K562 (cell line): ENCODE data around the gene TIMM23. TPM values are rescaled to one million over a fixed set of nuclear protein-coding genes. Genes with fewer than 3 reads are reported as not detected.

Experiments used
- HDAC3 ChIP-seq: fragments of 450-650 bp; IDR thresholded peaks from 2 replicates; pipeline ENCODE4 v1.6.1; 2018; ENCODE audit warnings: borderline replicate concordance, mild to moderate bottlenecking, moderate library complexity; ENCODE audit not compliant: partially characterized antibody
- KHSRP ChIP-seq: fragments of 450-650 bp; IDR thresholded peaks from 2 replicates; pipeline ENCODE4 v1.6.1; 2017
- LARP7 ChIP-seq: fragments of 450-650 bp; IDR thresholded peaks from 2 replicates; pipeline ENCODE4 v1.6.1; 2016
- MCM5 ChIP-seq: fragments of 450-650 bp; IDR thresholded peaks from 2 replicates; pipeline ENCODE4 v1.6.1; 2016; ENCODE audit warnings: low read depth
- PBX2 ChIP-seq, 2 experiments: IDR thresholded peaks in 1 of 2; conservative IDR thresholded peaks in 1 of 2; 2 replicates each; pipeline ENCODE4 v1.6.1; 2016; ENCODE audit warnings: low read depth in 2 of 2, mild to moderate bottlenecking in 1 of 2, missing compliant biosample characterization in 1 of 2, missing genetic modification characterization in 1 of 2, moderate library complexity in 1 of 2
- POLR3A ChIP-seq: IDR thresholded peaks from 2 replicates; pipeline ENCODE4 v1.6.1; 2011; ENCODE audit warnings: borderline replicate concordance, mild to moderate bottlenecking, moderate library complexity; ENCODE audit not compliant: insufficient read length, insufficient read depth; ENCODE audit errors: extremely low read depth
- STAG1 ChIP-seq: sonication (generic); formaldehyde crosslinking; IDR thresholded peaks from 2 replicates; pipeline ENCODE4 v1.5.0; 2020; ENCODE audit warnings: missing genetic modification reagents, borderline replicate concordance
- TRIM25 ChIP-seq: fragments of 450-650 bp; IDR thresholded peaks from 2 replicates; pipeline ENCODE4 v1.7.0; 2016; ENCODE audit warnings: borderline replicate concordance
- ZBTB11 ChIP-seq, 3 experiments: fragments of 200-800 bp in 1 of 3; fragments of 250-450 bp in 1 of 3; fragments of 450-650 bp in 1 of 3; sonication (Bioruptor Pico) in 1 of 3; sonication (Bioruptor generic) in 1 of 3; formaldehyde crosslinking in 1 of 3; IDR thresholded peaks; 2 replicates each; pipeline versions ENCODE4 v1.6.1 to v1.8.0; 2016 to 2022; ENCODE audit warnings: mild to moderate bottlenecking in 2 of 3, missing genetic modification characterization in 2 of 3, missing compliant biosample characterization in 1 of 3, moderate library complexity in 1 of 3
- ZNF280B ChIP-seq: fragments of 250-450 bp; sonication (Bioruptor Pico); IDR thresholded peaks from 2 replicates; pipeline ENCODE4 v1.5.1; 2021; ENCODE audit warnings: mild to moderate bottlenecking
- ZNF445 ChIP-seq: fragments of 250-450 bp; sonication (Bioruptor Pico); IDR thresholded peaks from 2 replicates; pipeline ENCODE4 v1.4.0; 2020; ENCODE audit warnings: low read depth, mild to moderate bottlenecking, moderate library complexity
- ZSCAN32 ChIP-seq: fragments of 450-650 bp; formaldehyde crosslinking; IDR thresholded peaks from 2 replicates; pipeline ENCODE4 v1.4.0; 2020; ENCODE audit warnings: mild to moderate bottlenecking, moderate library complexity
- polyA plus RNA-seq, 8 experiments: library from polyadenylated mRNA; depleted of rRNA in 4 of 8; stranded (reverse) in 5 of 8; unstranded in 3 of 8; fragments of >200 nt; fragmentation: Nextera tagmentation in 2 of 8; fragmentation: Illumina TruSeq in 1 of 8; extraction: Ambion mirVana in 2 of 8; extraction: Trizol in 1 of 8; gene quantifications; 2 replicates each; pipeline versions ENCODE4 v1.2.1 to v1.2.3, GENCODE V29; 2011 to 2014; ENCODE audit warnings: inconsistent platforms in 1 of 8, missing spikeins in 1 of 8
- total RNA-seq, 7 experiments: library from RNA; depleted of rRNA in 6 of 7; stranded (reverse); fragments of >200 nt in 6 of 7; fragmentation: Illumina TruSeq in 2 of 7; extraction: Trizol in 2 of 7; gene quantifications; 2 replicates each; pipeline versions ENCODE4 v1.2.1 to v1.2.3, GENCODE V29; 2011 to 2021; ENCODE audit warnings: low replicate concordance in 1 of 7

The TIMM23 gene
- total and polyA plus RNA-seq, 9 of the 15 experiments (the other 6 are each of a cell fraction or from before 2014, with no cell fraction given) = 148 to 280 (median 183) TPM

GRCh38 chr10:46030091-46030937 lies 58.0 kb downstream of the TIMM23 start, which contains the start of gene NCOA4 (continued):
- TF ChIP-seq ZNF280B (CRISPR knock-in tag) = no peak
- TF ChIP-seq TRIM25 = no peak
- TF ChIP-seq ZNF445 (CRISPR knock-in tag) = no peak
- TF ChIP-seq ZBTB11 (CRISPR knock-in tag; IDR thresholded peaks at IDR 0.05) = no peak
- TF ChIP-seq KHSRP = no peak
- TF ChIP-seq ZSCAN32 = no peak
- TF ChIP-seq MCM5 = no peak
- TF ChIP-seq POLR3A = no peak
- TF ChIP-seq PBX2 (CRISPR knock-in tag; IDR thresholded peaks at IDR 0.05; ENCODE audit: low read depth) = no peak
- TF ChIP-seq PBX2 (tag; conservative IDR thresholded peaks at IDR 0.05; ENCODE audit: low read depth) = no peak
- TF ChIP-seq LARP7 = peak; percentile 63; the same call in 1 of the 2 replicates
- TF ChIP-seq STAG1 (CRISPR knock-in tag) = no peak
- TF ChIP-seq HDAC3 = peak; percentile 87
